CD4-positive, alpha-beta T cell (primary cell): ENCODE data around the gene FARP1. TPM values are rescaled to one million over a fixed set of nuclear protein-coding genes. Genes with fewer than 3 reads are reported as not detected.

Source experiments
- ATAC-seq: fragments of 200-7000 bp; cut with Tn5 transposase; one replicate; pipeline ENCODE4 v1.10.0; 2022; ENCODE audit warnings: mild to moderate bottlenecking; ENCODE audit not compliant: poor library complexity
- CTCF ChIA-PET: fragments of 350-600 bp; sonication (Branson Sonifier 250); formaldehyde crosslinking; loops from one replicate; lab custom pipeline; 2021; ENCODE audit warnings: antibody characterized with exemption, inconsistent platforms; lab: Charles Lee
- POLR2A ChIA-PET: fragments of 350-600 bp; sonication (Branson Sonifier 250); formaldehyde crosslinking; loops from one replicate; lab custom pipeline; 2021; ENCODE audit warnings: antibody characterized with exemption, inconsistent platforms; lab: Charles Lee
- DNase-seq, 14 experiments: peaks; one replicate each; pipeline ENCODE4 v3.0.0-alpha.2; 2013 to 2020; ENCODE audit warnings: mixed read lengths in 2 of 14
- H3K27ac ChIP-seq, 2 donors: one replicate each; pipeline versions ENCODE4 v1.5.1 to v1.7.0; 2013; ENCODE audit warnings: low read length in 2 of 2, low read depth in 1 of 2, mild to moderate bottlenecking in 1 of 2
- H3K27me3 ChIP-seq, 2 experiments: 1 replicate in 1 of 2; 2 replicates in 1 of 2; pipeline versions ENCODE4 v1.6.1 to v1.7.0; 2013; ENCODE audit warnings: low read length in 2 of 2, control low read depth in 1 of 2, mild to moderate bottlenecking in 1 of 2, moderate library complexity in 1 of 2; ENCODE audit not compliant: insufficient read depth in 2 of 2, control insufficient read depth in 1 of 2
- H3K36me3 ChIP-seq: one replicate; pipeline ENCODE4 v1.6.1; 2013; ENCODE audit warnings: low read length, control low read depth; ENCODE audit not compliant: insufficient read depth
- H3K4me1 ChIP-seq: one replicate; pipeline ENCODE4 v1.6.1; 2013; ENCODE audit warnings: low read length, control low read depth; ENCODE audit not compliant: insufficient read depth
- H3K4me3 ChIP-seq: one replicate; pipeline ENCODE4 v1.5.1; 2013; ENCODE audit warnings: mild to moderate bottlenecking, low read length, moderate library complexity
- H3K9me3 ChIP-seq, 2 experiments: 1 replicate in 1 of 2; 2 replicates in 1 of 2; pipeline versions ENCODE4 v1.6.1 to v1.7.0; 2013; ENCODE audit warnings: low read length in 2 of 2, mild to moderate bottlenecking in 2 of 2, control low read depth in 1 of 2, moderate library complexity in 1 of 2; ENCODE audit not compliant: control insufficient read depth in 1 of 2, insufficient read depth in 1 of 2
- H3K27ac Mint-ChIP-seq: one replicate; pipeline ENCODE4 v1.8.0; 2020; ENCODE audit warnings: mixed read lengths
- H3K27me3 Mint-ChIP-seq: one replicate; pipeline ENCODE4 v1.8.0; 2021; ENCODE audit warnings: mixed read lengths
- H3K36me3 Mint-ChIP-seq: one replicate; pipeline ENCODE4 v1.8.0; 2021; ENCODE audit warnings: low read depth, mixed read lengths
- H3K4me1 Mint-ChIP-seq: one replicate; pipeline ENCODE4 v1.8.0; 2021; ENCODE audit warnings: low read depth, mixed read lengths
- H3K4me3 Mint-ChIP-seq: one replicate; pipeline ENCODE4 v1.8.0; 2020; ENCODE audit warnings: mild to moderate bottlenecking, mixed read lengths
- H3K9me3 Mint-ChIP-seq: one replicate; pipeline ENCODE4 v1.8.0; 2020; ENCODE audit warnings: mixed read lengths
- intact Hi-C, 2 experiments: fragments of 100-400 bp; cut with DNase I in 1 of 2; cut with micrococcal nuclease in 1 of 2; formaldehyde crosslinking; loops; one replicate each; pipeline versions ENCODE4 v1.15.1 to v1.9.0; 2023 to 2025; cut with DNase I, micrococcal nuclease
- total RNA-seq, 174 experiments: library from RNA in 2 of 174; stranded (reverse) in 2 of 174; gene quantifications; one replicate each; pipeline ENCODE4 v1.2.3 and lab custom pipeline; 2021 to 2026
- TF ChIP-seq, protein P1 (sequence below): fragments of 200-600 bp; IDR thresholded peaks from one replicate; pipeline ENCODE4 v1.8.0; 2022; ENCODE audit warnings: antibody characterized with exemption, mild to moderate bottlenecking

Gene FARP1
- total RNA-seq, 2 experiments from 2014 or later = 0.30 TPM; not detected in 1

DNA sequence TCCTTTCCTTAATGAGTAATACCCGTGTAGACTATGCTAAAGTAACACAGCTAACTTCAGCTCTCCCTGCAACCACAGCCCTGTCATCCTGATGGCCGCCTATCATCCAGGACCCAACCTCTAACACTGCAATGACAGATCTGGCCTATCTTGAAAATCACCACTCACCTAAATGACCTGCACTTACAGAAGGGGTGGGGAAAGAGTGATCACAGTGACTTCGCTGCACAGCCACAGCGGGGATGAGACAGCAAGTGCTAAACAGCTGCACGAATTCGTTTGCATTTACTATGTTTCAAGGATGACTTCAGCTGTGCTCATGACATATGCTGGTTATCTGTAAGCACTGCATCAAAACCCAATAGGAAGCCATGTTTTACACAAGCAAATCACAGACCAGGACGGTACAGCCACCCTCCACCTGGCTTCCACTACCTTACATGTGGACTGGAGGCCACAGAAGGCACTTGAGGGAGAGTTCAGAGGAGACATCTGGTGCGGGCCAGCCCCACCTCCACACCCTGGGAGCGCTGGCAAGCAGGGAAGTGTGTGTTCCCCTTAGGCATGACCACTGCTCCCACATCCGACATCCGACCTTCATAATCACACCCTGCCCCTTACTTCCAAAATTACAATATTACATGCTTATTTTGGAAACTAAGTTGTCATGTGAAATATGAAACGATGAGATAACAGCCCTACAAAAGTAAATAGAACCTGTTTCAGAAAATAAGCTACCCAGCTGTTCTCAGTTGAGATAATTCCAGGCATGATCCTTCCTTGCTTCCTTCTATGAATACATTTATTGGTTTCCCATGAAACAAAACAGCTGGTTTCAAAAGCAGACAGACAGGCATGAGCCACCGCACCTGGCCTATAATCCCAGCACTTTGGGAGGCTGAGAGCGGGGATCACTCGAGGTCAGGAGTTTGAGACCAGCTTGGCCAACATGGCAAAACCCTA is 338.3 kb downstream of the FARP1 start:
- DNase-seq (peak in 4 of 14 experiments; percentile 19 to 58 (median 42)), ATAC-seq (no peak)
- peaks cover 11% of the 10 kb centered on the region for H3K36me3 ChIP-seq
- H3K9me3 ChIP-seq = peaks cover 0 to 4% of the 10 kb centered on the region in 2 experiments
- Mint-ChIP-seq H3K36me3 (peaks cover 36% of the 10 kb centered on the region), H3K9me3 (no peaks in the 10 kb centered on the region), H3K27me3 (no peaks in the 10 kb centered on the region), H3K4me3 (no peak overlapping the region), H3K4me1 (peaks cover 81% of the 10 kb centered on the region), H3K27ac (peak overlapping the region; percentile 89)
- no peaks in the 10 kb centered on the region for H3K27me3 ChIP-seq
- intact Hi-C loops = loop anchor here in 1 of 2 experiments (2.0 kb wide), 1 partner anchor 96 kb away; the partner anchor contains the start of gene STK24
- H3K4me3 ChIP-seq = no peak overlapping the region
- H3K4me1 ChIP-seq = peaks cover 90% of the 10 kb centered on the region
- TF ChIP-seq, protein P1, sequence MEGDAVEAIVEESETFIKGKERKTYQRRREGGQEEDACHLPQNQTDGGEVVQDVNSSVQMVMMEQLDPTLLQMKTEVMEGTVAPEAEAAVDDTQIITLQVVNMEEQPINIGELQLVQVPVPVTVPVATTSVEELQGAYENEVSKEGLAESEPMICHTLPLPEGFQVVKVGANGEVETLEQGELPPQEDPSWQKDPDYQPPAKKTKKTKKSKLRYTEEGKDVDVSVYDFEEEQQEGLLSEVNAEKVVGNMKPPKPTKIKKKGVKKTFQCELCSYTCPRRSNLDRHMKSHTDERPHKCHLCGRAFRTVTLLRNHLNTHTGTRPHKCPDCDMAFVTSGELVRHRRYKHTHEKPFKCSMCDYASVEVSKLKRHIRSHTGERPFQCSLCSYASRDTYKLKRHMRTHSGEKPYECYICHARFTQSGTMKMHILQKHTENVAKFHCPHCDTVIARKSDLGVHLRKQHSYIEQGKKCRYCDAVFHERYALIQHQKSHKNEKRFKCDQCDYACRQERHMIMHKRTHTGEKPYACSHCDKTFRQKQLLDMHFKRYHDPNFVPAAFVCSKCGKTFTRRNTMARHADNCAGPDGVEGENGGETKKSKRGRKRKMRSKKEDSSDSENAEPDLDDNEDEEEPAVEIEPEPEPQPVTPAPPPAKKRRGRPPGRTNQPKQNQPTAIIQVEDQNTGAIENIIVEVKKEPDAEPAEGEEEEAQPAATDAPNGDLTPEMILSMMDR = no peak
- H3K27ac ChIP-seq = no peak overlapping the region
- CTCF ChIA-PET = interaction anchor here (0.9 to 2.1 kb wide), 3 partner anchors 14 to 172 kb away, joined by 3 to 13 read pairs (median 3); no protein-coding TSS in a partner anchor
- POLR2A ChIA-PET = no interaction called here

DNA sequence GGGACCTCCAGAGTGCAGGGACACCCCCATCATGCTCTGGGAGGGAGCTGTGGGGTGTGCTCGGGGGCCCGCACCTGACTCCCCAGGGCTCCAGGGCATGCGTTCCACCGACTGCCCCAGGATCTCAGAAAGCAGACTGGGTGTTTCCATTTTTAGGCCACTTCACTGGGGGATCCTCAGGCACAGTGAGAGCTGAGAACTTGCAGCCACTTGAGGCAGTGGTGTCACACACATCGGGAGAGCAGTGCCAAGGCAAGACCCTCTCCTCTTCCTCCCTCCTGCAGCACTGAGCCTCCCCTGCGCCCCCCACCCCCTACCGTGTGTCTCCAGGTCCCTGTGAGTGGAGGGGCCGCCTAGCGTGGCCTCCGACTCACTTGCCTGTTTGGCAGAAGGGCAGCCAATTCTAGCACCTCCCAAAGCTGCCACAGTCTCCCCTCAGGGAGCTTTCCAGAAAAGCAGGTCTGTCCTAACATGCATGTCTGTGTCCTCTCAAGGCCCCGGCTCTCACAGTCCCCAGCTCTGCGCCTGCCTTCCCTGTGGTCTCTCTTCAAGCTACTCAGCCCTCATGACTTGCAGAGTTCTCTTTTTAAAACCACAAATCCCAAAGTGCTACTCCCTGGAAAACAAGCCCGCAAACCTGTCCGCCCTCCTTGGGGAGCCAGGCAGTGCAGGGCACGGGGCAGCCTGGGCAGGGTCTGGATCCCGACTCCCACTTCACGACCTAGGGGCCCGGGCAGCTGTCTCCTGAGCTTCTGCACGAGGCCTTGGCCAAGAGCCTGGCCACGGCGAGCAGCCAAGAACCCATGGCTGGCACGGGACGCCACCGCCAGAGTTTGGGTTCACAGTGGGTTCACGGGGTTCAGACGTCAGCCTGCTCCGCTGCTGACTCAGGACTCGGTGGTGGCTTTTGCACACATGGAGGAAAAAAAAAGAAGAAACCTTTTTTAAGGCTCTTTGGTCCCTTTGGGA is 339.9 kb downstream of the FARP1 start:
- Mint-ChIP-seq H3K4me1 (peaks cover 81% of the 10 kb centered on the region), H3K27ac (peak overlapping the region; percentile 89), H3K27me3 (no peaks in the 10 kb centered on the region), H3K4me3 (no peak overlapping the region), H3K9me3 (no peaks in the 10 kb centered on the region), H3K36me3 (peaks cover 24% of the 10 kb centered on the region)
- H3K9me3 ChIP-seq = peaks cover 0 to 4% of the 10 kb centered on the region in 2 experiments
- intact Hi-C loops = no loop called here
- H3K27ac ChIP-seq = peak overlapping the region in 1 of 2 donors; percentile 36
- TF ChIP-seq, protein P1 = no peak
- peaks cover 11% of the 10 kb centered on the region for H3K36me3 ChIP-seq
- ATAC-seq (no peak), DNase-seq (peak in 1 of 14 experiments; percentile 46)
- H3K4me3 ChIP-seq = no peak overlapping the region
- ChIA-PET CTCF (interaction anchor here (0.9 to 2.1 kb wide), 4 partner anchors 37 to 171 kb away, joined by 3 to 13 read pairs (median 4); no protein-coding TSS in a partner anchor), POLR2A (interaction anchor here (0.7 kb wide), 1 partner anchor 149 kb away, joined by 4 read pairs; no protein-coding TSS in a partner anchor)
- no peaks in the 10 kb centered on the region for H3K27me3 ChIP-seq
- peaks cover 89% of the 10 kb centered on the region for H3K4me1 ChIP-seq
